ENCODE data around the gene SPINK2. TPM values are rescaled to one million over a fixed set of nuclear protein-coding genes. Genes with fewer than 3 reads are reported as not detected.

The SPINK2 gene
- total RNA-seq, 4 donors from 2014 or later = 3.4 to 4.5 TPM; not detected in 2

DNA sequence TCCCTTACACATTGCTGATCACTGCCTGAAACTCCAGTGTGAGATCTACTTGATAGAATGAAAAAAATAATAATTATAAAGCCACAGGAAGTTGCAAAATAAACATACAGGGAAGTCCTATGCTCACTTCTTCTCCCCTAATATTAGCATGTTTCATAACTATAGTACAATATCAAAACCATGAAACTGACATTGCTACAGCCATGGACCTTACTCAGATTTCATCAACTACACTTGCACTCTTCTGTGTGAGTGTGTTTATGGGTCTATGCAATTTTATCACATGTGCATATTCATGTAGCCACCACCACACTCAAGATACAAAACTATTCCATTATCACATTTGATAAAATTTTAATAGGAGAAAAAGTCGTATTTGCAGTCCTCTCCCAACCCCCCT, 57.3 kb downstream of the SPINK2 start:
- TF ChIP-seq POLR2A (IDR thresholded peaks at IDR 0.05) (no peak), CTCF (IDR thresholded peaks at IDR 0.05 in 4 of 5, conservative IDR thresholded peaks at IDR 0.05 in 1 of 5) (no peak)
- H3K4me1 ChIP-seq = no peaks in the 10 kb centered on the region
- intact Hi-C loops (cut with DNase I; ENCODE audit: low total_unique reads) = no loop called here
- H3K27ac ChIP-seq = no peak overlapping the region
- in situ Hi-C loops (cut with MboI; ENCODE audit: low sequenced_read_pairs in 4 of 4) = no loop called here
- DNase-seq (no peak), ATAC-seq (no peak)
- H3K27me3 ChIP-seq = no peaks in the 10 kb centered on the region
- no peaks in the 10 kb centered on the region for H3K9me3 ChIP-seq
- H3K36me3 ChIP-seq = no peaks in the 10 kb centered on the region
- H3K4me3 ChIP-seq = no peak overlapping the region

- Histone ChIP-seq H3K27me3 (no peaks in the 10 kb centered on the region), H3K4me1 (no peaks in the 10 kb centered on the region), H3K9me3 (no peaks in the 10 kb centered on the region), H3K36me3 (no peaks in the 10 kb centered on the region), H3K27ac (no peak overlapping the region), H3K4me3 (no peak overlapping the region)
- intact Hi-C loops (cut with DNase I; ENCODE audit: low total_unique reads) (no loop called here), in situ Hi-C loops (cut with MboI; ENCODE audit: low sequenced_read_pairs in 4 of 4) (no loop called here)
- TF ChIP-seq POLR2A (IDR thresholded peaks at IDR 0.05) (no peak), CTCF (IDR thresholded peaks at IDR 0.05 in 4 of 5, conservative IDR thresholded peaks at IDR 0.05 in 1 of 5) (no peak)
- no peak for DNase-seq
- no peak for ATAC-seq
Measured at GRCh38 chr4:56762484-56763250, 58.8 kb downstream of the SPINK2 start.

- in situ Hi-C loops (cut with MboI; ENCODE audit: low sequenced_read_pairs in 4 of 4) (no loop called here), intact Hi-C loops (cut with DNase I; ENCODE audit: low total_unique reads) (no loop called here)
- no peaks in the 10 kb centered on the region for H3K9me3 ChIP-seq
- H3K27ac ChIP-seq = no peak overlapping the region
- ATAC-seq = no peak
- no peaks in the 10 kb centered on the region for H3K27me3 ChIP-seq
- no peak for TF ChIP-seq POLR2A (IDR thresholded peaks at IDR 0.05)
- TF ChIP-seq CTCF (IDR thresholded peaks at IDR 0.05 in 4 of 5, conservative IDR thresholded peaks at IDR 0.05 in 1 of 5) = no peak
- no peaks in the 10 kb centered on the region for H3K36me3 ChIP-seq
- no peak for DNase-seq
- no peak overlapping the region for H3K4me3 ChIP-seq
- no peaks in the 10 kb centered on the region for H3K4me1 ChIP-seq
Measured at GRCh38 chr4:56760183-56760582, 61.3 kb downstream of the SPINK2 start.

Other genes with a start within 250 kb of the SPINK2 start
- 1 to 10 TPM; 5.3 to 6.6 (median 5.7) TPM for gene HOPX, start 140.4 kb downstream of the SPINK2 start, total RNA-seq
- gene REST, start 86.2 kb upstream of the SPINK2 start, total RNA-seq = 10 to 100 TPM; 17.9 to 22.6 (median 20.0) TPM
- gene NOA1, start 155.9 kb upstream of the SPINK2 start, total RNA-seq = 10 to 100 TPM; 20.3 to 34.5 (median 23.2) TPM
- gene POLR2B, start 157.2 kb upstream of the SPINK2 start, total RNA-seq = 10 to 100 TPM; 67.1 to 90.7 (median 84.1) TPM

Measured in gastrocnemius medialis (tissue), 4 donors.